D721Med (cell line): Measurements from ENCODE around the gene HSP90AB1.

Experiments
- DNase-seq: peaks from one replicate; pipeline ENCODE4 v3.0.0; 2011; ENCODE audit warnings: low spot score; ENCODE audit not compliant: insufficient read length
- FAIRE-seq: peaks from 2 replicates; lab custom pipeline; 2011; peaks lifted over from hg19 to GRCh38; lab: Jason Lieb, UNC
- TF ChIP-seq, protein P1 (sequence below): IDR thresholded peaks from 2 replicates; pipeline ENCODE4 v1.5.1; 2012; ENCODE audit warnings: mild to moderate bottlenecking, control low read depth; ENCODE audit not compliant: insufficient read depth; ENCODE audit errors: missing control alignments

HSP90AB1 gene

GRCh38 chr6:44235891-44236516 lies 10.9 kb upstream of the HSP90AB1 start:
- FAIRE-seq (no peak), DNase-seq (no peak)
- TF ChIP-seq, protein P1, sequence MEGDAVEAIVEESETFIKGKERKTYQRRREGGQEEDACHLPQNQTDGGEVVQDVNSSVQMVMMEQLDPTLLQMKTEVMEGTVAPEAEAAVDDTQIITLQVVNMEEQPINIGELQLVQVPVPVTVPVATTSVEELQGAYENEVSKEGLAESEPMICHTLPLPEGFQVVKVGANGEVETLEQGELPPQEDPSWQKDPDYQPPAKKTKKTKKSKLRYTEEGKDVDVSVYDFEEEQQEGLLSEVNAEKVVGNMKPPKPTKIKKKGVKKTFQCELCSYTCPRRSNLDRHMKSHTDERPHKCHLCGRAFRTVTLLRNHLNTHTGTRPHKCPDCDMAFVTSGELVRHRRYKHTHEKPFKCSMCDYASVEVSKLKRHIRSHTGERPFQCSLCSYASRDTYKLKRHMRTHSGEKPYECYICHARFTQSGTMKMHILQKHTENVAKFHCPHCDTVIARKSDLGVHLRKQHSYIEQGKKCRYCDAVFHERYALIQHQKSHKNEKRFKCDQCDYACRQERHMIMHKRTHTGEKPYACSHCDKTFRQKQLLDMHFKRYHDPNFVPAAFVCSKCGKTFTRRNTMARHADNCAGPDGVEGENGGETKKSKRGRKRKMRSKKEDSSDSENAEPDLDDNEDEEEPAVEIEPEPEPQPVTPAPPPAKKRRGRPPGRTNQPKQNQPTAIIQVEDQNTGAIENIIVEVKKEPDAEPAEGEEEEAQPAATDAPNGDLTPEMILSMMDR = no peak

DNA sequence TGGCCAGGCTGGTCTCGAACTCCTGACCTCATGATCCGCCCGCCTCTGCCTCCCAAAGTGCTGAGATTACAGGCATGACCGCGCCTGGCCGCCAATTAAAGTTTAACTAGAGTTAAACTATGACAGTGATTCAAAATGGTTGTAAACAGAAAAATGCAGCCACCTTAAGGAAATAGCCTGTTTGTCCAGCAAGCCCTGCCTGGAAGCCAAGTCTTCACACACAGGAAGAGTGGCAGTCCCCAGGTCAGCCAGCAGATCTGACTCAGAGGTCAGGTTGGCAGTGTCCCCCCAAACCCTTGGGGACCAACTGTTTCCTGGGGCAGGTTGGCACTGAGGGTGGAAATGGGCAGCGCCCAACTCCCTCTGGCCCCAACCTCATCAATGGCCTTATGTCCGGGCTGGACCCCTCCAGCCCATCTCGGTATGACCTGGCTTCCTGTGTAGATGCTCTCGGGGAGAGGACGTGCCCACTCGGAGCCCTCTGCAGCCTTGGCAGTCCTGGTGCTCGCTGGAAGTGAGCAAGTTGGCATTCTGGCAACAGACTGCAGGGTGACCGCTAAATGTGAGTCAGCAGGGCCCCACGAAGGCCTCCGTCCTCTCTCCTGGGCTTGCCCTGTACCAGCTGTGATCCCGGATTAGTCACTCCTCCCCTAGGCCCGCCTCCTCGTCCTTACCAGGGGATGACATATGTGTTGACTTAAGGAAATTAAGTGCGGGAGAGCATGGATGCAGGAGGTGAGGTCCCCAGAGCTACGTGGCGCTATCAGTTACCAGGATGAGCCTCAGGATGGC lies 9.7 kb upstream of the HSP90AB1 start:
- DNase-seq (peak; percentile 78), FAIRE-seq (no peak)
- TF ChIP-seq, protein P1 = no peak

- no peak for FAIRE-seq
- no peak for DNase-seq
- TF ChIP-seq, protein P1 = peak; percentile 65
Observed at GRCh38 chr6:44237813-44238433, 9.0 kb upstream of the HSP90AB1 start.

- FAIRE-seq = no peak
- TF ChIP-seq, protein P1 = no peak
- no peak for DNase-seq
Observed at GRCh38 chr6:44238687-44239350, 8.1 kb upstream of the HSP90AB1 start.

DNA sequence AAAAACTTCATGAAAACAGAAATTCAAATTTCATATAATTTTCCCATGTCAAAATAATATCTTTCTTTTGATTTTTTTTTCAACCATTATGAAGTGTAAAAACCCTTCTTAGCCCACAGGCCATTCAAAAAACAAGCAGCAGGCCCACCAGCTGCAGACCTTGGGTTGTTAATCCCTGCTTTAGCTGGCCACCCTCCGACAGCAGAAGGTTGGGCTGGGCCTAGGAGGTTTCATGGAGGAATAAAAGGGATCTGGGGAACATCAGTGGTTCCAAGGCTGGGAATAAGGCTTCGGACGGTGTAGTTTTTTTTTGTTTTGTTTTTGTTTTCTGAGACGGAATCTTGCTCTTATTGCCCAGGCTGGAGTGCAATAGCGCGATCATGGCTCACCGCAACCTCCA lies 3.6 kb upstream of the HSP90AB1 start:
- no peak for DNase-seq
- no peak for FAIRE-seq
- TF ChIP-seq, protein P1 = no peak

DNA sequence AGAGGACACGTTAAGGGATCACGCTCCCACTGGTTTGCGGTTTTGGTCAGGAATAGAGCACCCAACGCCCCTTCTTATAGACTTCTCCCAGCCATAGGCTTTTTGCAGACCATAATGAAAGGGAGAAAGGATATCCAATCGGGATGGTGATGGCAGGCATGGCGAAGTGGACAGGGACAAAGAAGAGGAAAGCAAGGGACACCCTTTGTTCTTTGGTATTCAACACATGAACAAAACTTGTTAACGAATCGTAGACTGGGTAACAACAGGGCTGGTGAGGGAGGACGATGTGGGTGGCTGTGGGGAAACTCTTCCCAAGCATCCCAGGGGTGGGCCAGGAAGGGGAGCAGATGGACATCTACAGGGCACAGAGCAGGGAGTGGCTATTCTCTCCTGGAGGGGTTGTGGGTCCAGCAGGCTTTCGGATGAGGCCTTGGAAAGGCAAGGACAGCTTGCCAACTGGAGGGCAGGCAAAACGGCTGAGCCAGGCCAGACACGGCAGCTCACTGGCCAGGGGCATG lies 1.4 kb upstream of the HSP90AB1 start:
- TF ChIP-seq, protein P1 = no peak
- FAIRE-seq = no peak

More for the DNA sequence above, 1.4 kb upstream of the HSP90AB1 start:
- no peak for DNase-seq
